GM12873 (cell line): ENCODE results near the gene STAC3.

Experiments
- TF ChIP-seq, protein P1 (sequence below): IDR thresholded peaks from 2 replicates; pipeline ENCODE4 v1.5.1; 2012; ENCODE audit warnings: low read depth, mild to moderate bottlenecking, moderate library complexity, low read length, control low read depth; ENCODE audit not compliant: insufficient read depth; ENCODE audit errors: missing control alignments

Gene STAC3

DNA sequence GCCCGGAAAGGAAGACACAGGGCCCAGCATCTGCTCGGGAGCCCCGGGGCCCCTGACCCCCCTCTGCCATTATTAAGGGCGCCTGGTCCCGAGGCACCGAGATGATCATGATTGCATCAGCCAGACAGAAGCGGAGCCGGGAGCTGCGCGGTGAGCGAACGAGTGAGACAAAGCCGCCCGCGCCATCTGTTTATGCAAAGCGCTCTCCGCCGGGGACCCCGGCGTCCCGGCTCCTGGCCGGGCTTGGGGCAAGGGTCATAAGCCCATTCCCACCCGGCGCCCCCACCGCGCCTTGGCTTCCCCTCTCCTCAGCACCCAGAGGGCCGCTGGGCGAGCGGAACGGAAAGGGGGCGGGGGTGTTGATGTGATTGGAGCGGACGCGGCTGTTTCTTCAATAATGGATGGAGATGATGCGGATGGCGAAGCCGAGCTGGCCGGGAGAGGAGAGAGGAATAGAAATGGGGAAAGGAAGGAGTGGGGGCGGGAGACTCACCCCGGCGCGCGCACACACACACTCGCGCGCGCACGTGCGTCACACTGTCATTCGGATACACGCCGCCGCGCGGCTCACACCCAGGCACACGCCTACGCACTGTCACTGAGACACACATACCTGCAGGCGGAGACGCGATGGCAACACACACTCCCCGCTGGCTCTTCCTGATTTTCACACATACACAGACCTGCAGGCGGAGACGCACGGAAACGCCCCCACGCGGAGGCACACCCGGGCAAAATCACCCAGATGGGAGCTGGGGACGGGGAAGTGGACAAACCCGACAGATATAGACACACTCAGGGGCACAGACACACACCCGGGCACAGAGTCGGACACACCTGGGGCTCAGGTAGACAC, 10.7 kb downstream of the STAC3 start:
- TF ChIP-seq, protein P1, sequence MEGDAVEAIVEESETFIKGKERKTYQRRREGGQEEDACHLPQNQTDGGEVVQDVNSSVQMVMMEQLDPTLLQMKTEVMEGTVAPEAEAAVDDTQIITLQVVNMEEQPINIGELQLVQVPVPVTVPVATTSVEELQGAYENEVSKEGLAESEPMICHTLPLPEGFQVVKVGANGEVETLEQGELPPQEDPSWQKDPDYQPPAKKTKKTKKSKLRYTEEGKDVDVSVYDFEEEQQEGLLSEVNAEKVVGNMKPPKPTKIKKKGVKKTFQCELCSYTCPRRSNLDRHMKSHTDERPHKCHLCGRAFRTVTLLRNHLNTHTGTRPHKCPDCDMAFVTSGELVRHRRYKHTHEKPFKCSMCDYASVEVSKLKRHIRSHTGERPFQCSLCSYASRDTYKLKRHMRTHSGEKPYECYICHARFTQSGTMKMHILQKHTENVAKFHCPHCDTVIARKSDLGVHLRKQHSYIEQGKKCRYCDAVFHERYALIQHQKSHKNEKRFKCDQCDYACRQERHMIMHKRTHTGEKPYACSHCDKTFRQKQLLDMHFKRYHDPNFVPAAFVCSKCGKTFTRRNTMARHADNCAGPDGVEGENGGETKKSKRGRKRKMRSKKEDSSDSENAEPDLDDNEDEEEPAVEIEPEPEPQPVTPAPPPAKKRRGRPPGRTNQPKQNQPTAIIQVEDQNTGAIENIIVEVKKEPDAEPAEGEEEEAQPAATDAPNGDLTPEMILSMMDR: no peak

DNA sequence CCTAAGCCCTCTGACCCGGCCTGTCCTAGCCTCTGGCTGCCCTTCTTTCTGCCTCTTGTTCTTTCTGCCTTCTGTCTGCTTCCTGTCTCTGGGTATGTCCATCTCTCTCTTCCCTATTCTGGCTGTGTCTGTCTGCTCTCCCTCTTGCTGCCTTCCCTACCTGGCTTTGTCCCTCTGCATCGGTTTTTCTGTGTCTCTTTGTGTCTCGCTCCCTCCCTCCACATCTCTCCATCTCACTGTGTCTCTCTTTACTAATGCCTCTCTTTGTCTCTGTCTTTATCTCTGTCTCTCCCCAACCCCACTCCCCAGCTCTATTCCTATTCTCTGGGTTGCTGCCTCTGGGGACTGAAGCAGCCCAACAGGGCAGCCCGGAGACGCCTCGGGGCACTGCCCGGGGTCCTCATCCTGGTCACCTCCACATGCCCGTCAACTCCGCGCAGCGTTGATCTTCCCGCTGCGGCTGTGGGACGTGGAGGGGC, 11.4 kb downstream of the STAC3 start:
- TF ChIP-seq, protein P1: no peak

DNA sequence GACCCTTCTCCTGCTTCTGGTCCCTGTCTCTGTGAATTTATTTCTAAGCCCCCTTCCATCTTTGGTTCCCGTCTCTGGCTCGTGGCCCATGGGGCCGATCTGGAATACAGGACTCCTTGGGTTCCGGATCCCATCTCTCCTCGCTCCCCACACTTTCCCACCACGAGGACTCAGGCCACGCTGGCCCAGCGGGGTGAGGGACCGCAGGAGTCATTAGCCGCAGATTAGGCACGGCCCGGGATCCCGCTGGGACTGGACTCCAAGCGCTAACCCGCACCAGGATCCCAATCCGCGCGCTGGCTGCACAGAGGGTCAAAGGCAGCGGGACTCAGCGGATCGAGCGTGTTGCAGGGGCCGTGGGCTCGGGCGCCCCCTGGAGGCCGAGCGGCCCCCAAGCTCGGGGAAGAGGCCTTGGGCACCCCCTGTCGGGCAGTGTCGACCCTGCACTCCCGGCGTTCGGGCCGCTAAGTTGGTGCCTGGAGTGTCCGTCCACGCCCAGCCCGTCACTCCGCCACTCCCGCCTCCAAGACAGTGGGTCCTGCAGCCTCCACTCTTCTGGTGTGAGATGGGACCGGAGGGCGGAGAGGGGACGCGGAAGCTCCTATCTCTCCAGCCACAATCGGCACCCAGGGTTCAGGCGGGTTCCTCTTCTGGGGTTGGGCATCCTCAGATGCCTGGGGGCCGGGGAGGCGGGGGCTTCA, 12.0 kb downstream of the STAC3 start:
- TF ChIP-seq, protein P1: peak; percentile 100

DNA sequence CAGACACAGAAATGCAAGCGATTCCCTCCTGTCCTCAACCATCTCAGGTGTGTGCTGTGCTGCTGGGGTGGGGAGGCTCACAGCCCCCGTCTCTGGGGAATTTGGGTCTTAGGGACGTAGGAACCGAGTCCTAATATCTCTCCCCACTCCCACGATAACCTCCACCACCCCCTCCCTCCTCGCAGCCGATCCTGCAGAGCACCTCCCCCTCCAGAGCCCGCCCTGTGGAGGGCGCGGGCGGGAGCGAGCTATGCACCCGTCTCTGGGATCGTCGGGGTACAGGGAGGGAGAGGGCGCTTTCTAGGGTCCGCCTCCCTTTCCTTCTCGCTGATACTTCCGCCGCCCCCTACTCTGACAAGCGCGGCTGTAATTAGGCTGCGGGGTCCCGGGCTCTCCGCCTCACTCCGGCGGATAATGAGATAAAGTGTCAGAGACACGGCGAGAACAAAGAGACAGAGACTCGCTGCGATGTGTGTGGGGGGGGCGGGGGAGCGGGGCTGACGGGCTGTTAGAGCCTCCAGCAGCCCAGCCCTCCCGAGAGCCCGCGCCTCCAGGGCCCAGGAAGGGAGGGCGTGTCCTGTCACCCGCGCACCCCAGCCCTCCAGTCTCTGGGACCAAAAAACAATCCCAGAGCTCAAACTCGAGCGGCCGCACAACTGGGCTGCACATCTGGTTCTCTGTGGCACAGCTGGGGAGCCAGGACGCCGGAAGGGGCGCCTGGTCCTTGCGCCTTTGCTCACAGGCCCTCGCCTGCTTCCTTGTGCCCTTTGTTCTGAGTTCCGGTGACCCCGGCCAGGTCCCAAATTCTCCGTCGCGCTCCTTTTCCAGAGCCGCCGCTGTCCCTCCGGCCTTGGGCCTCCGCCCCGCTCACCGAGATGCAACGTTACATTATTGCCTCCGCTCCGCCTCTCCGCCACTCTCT, 12.8 kb downstream of the STAC3 start:
- TF ChIP-seq, protein P1: no peak

DNA sequence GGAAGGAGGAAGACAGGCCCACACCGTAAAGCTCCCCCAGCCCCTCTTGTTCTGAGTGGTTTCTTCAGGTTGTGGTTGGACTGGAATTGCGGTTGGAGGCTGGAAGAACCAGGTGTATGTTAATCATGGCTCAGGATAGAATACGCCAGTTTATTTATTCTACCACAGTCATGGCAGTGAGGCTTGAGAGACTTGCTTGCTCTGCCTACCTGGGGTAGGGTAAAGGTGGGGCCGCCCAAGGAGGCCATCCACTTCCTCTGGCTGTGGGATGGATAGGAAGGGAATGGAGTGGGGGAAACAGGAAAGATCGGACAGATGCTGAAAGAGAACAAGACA, 13.4 kb downstream of the STAC3 start:
- TF ChIP-seq, protein P1: no peak

DNA sequence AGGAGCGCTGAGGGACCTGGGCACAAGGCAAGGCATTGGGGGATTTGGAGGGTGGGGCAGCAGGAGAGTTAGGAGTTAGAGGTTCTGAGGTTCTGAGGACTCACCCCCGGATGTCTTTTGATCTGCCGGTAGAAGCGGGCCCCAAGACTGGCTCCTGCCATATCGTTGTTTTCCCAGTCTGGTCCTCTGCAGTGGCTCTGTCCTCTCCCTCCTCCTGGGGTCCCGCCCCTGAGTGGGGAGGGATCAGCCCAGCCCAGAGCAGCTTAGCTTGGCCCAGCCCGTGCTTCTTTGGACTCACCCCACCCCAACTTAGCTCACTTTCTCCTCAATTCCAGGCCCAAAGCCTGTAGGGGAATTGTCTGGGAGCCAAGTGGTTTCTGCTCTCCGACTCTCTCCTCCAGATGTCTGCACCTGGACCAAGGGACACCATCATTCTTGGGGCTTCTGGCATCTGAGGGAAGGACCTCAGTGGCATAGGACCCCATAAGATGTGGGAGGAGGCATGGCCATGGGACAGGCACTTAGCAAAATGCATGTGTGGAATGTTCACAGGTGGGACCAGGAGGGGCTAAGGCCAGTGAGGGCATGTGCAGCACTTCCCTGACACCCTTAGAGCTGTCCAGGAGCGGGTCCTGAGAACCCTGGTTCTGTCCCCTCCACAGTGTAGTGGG, 13.9 kb downstream of the STAC3 start:
- TF ChIP-seq, protein P1: no peak
